Lower leg skin (tissue), 4 donors: Measurements from ENCODE around the gene FARS2. TPM values are rescaled to one million over a fixed set of nuclear protein-coding genes. Genes with fewer than 3 reads are reported as not detected.

Experiments used
- DNase-seq, 2 donors: peaks; one replicate each; pipeline ENCODE4 v3.0.0-alpha.2; 2019; ENCODE audit warnings: low spot score in 2 of 2
- H3K4me3 ChIP-seq: fragments of 200-600 bp; sonication (generic); 2 replicates; pipeline ENCODE4 v1.5.1; 2017; ENCODE audit warnings: mild to moderate bottlenecking, low read depth; ENCODE audit not compliant: poor library complexity, severe bottlenecking
- POLR2A ChIP-seq, 2 donors: fragments of 450-650 bp; IDR thresholded peaks; one replicate each; pipeline ENCODE4 v1.6.1; 2016 to 2017; ENCODE audit warnings: antibody characterized with exemption in 2 of 2, mild to moderate bottlenecking in 1 of 2, moderate library complexity in 1 of 2
- WGBS, 2 donors: methylation state at CpG; one replicate each; pipeline ENCODE4 v1.1.5; 2018; 5-methylcytosine and 5-hydroxymethylcytosine counted together
- intact Hi-C: fragments of 100-400 bp; cut with DNase I; formaldehyde crosslinking; loops from one replicate; pipeline ENCODE4 v1.15.0; 2023; ENCODE audit warnings: low total_unique reads
- total RNA-seq, 4 donors: library from RNA; depleted of rRNA; stranded (reverse); fragments of >200 nt; gene quantifications; one replicate each; pipeline ENCODE4 v1.1.0, GENCODE V29; 2016
- TF ChIP-seq, protein P1 (sequence below), 3 donors: fragments of 450-650 bp; IDR thresholded peaks; one replicate each; pipeline ENCODE4 v1.5.1; 2016; ENCODE audit warnings: antibody characterized with exemption in 3 of 3, mild to moderate bottlenecking in 3 of 3, moderate library complexity in 2 of 3

The FARS2 gene
- total RNA-seq, 4 donors from 2014 or later: 7.0 to 14.7 (median 11.1) TPM

DNA sequence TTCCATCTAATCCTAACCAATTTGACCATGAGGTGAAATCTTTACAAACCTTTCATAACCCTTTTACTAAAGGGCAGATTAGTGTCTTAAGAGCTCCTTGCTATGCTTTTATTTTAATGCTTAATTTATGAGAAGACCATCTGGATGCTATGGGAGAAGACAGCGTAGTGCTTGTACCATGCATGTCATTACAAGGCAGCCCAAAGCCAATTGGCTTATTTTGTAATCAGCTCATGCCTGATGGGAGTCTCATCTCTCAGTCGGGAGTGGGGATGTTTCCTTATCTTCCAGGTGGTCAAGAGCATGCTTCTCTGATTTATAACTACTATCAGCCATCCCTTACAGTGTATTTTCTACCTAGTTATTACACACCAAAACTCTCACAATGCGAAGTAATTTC lies 304.7 kb downstream of the FARS2 start:
- intact Hi-C loops: no loop called here
- WGBS, 2 donors: 88 to 90% methylated on average over 3 of the region's 3 CpGs
- TF ChIP-seq, protein P1, sequence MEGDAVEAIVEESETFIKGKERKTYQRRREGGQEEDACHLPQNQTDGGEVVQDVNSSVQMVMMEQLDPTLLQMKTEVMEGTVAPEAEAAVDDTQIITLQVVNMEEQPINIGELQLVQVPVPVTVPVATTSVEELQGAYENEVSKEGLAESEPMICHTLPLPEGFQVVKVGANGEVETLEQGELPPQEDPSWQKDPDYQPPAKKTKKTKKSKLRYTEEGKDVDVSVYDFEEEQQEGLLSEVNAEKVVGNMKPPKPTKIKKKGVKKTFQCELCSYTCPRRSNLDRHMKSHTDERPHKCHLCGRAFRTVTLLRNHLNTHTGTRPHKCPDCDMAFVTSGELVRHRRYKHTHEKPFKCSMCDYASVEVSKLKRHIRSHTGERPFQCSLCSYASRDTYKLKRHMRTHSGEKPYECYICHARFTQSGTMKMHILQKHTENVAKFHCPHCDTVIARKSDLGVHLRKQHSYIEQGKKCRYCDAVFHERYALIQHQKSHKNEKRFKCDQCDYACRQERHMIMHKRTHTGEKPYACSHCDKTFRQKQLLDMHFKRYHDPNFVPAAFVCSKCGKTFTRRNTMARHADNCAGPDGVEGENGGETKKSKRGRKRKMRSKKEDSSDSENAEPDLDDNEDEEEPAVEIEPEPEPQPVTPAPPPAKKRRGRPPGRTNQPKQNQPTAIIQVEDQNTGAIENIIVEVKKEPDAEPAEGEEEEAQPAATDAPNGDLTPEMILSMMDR (IDR thresholded peaks at IDR 0.05): no peak
- no peak for TF ChIP-seq POLR2A (IDR thresholded peaks at IDR 0.05)
- no peak overlapping the region for H3K4me3 ChIP-seq
- DNase-seq: no peak

- no peak overlapping the region for H3K4me3 ChIP-seq
- DNase-seq: no peak
- WGBS, 2 donors: 94 to 97% methylated on average over 4 of the region's 4 CpGs
- TF ChIP-seq POLR2A (IDR thresholded peaks at IDR 0.05): no peak
- TF ChIP-seq, protein P1 (IDR thresholded peaks at IDR 0.05): no peak
- intact Hi-C loops: no loop called here
Observed at GRCh38 chr6:5566718-5567117, 305.4 kb downstream of the FARS2 start.

- DNase-seq: no peak
- TF ChIP-seq, protein P1 (IDR thresholded peaks at IDR 0.05): no peak
- TF ChIP-seq POLR2A (IDR thresholded peaks at IDR 0.05): no peak
- intact Hi-C loops: no loop called here
- no peak overlapping the region for H3K4me3 ChIP-seq
- WGBS, 2 donors: 86 to 95% methylated on average over 3 of the region's 3 CpGs
Observed at GRCh38 chr6:5567352-5567751, 306.0 kb downstream of the FARS2 start.

DNA sequence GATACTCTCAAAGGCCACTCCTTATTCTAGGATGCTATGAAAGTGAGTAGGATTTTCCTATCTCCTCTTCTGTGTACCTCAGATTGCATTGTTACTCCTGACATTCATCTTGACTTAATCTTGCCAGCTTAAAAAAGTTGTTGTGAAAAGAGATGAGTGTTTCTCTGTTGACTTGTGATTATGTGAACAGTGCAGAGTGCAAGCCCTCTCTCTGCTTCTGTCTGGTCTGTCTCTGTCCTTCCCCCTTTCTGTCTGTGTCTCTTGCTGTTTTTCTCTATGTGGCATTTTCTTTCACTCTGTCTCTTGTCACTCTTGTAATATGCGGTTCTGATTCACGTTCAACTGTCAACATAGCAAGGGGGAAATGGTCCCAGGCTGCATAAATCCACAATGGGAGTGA lies 306.6 kb downstream of the FARS2 start:
- WGBS, 2 donors: 90 to 91% methylated on average over 2 of the region's 2 CpGs
- TF ChIP-seq POLR2A (IDR thresholded peaks at IDR 0.05): no peak
- TF ChIP-seq, protein P1 (IDR thresholded peaks at IDR 0.05): no peak
- DNase-seq: no peak
- no peak overlapping the region for H3K4me3 ChIP-seq
- intact Hi-C loops: no loop called here

DNA sequence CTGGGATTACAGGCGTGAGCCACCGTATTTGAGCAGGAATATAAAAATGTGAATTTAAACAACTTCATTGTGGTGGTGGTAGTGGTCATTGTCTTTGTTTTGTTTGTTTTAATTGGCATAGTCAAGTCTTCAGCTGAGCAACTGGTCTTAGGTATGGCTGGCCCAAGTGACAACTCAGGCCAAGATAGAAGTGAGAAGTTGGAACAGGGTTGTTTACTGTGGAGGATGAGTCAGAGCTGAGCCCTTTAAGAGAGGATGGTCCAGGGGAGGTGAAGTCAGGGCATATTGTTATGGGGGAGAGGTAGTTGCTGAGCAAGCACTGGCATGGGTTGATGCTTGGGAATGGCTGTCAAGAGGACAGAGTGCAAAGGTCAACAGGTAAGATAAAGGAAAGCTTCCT lies 308.2 kb downstream of the FARS2 start:
- DNase-seq: no peak
- no peak overlapping the region for H3K4me3 ChIP-seq
- TF ChIP-seq POLR2A (IDR thresholded peaks at IDR 0.05): no peak
- TF ChIP-seq, protein P1 (IDR thresholded peaks at IDR 0.05): no peak
- intact Hi-C loops: no loop called here
- 98% methylated on average over 2 of the region's 2 CpGs for WGBS, 2 donors

- intact Hi-C loops: no loop called here
- 69 to 72% methylated on average over 6 of the region's 6 CpGs for WGBS, 2 donors
- no peak for TF ChIP-seq POLR2A (IDR thresholded peaks at IDR 0.05)
- TF ChIP-seq, protein P1 (IDR thresholded peaks at IDR 0.05): no peak
- no peak for DNase-seq
- no peak overlapping the region for H3K4me3 ChIP-seq
Observed at GRCh38 chr6:5570641-5571040, 309.3 kb downstream of the FARS2 start.
